Calu3 (cell line): ENCODE measurements around the gene PCBD1. TPM values are rescaled to one million over a fixed set of nuclear protein-coding genes. Genes with fewer than 3 reads are reported as not detected.
A peak's percentile ranks its signal among the peaks of the same experiment; 100 is the strongest.
"Not testable (repeated sequence)": the region's sequence is repeated elsewhere in the genome, so short reads cannot be mapped to it uniquely, and the experiment has no call there.

Experiments used
- BruUV-seq: library from RNA; stranded (reverse); fragments of 400-500 nt; replicated peaks from 2 replicates; lab custom pipeline; 2021; lab: Mats Ljungman, UMichigan
- CTCF ChIA-PET: fragments of 300-600 bp; sonication (Branson Sonifier 250); formaldehyde crosslinking; loops from one replicate; lab custom pipeline; 2022; ENCODE audit warnings: antibody characterized with exemption; lab: Charles Lee
- DNase-seq: peaks from one replicate; pipeline ENCODE4 v3.0.0; 2022
- H3K27ac Mint-ChIP-seq: one replicate; pipeline ENCODE4 v1.8.0; 2022; ENCODE audit warnings: mixed read lengths; ENCODE audit not compliant: unreplicated experiment
- H3K27me3 Mint-ChIP-seq: one replicate; pipeline ENCODE4 v1.8.0; 2022; ENCODE audit warnings: mixed read lengths; ENCODE audit not compliant: unreplicated experiment
- H3K36me3 Mint-ChIP-seq: one replicate; pipeline ENCODE4 v1.8.0; 2022; ENCODE audit warnings: mild to moderate bottlenecking, moderate library complexity, mixed read lengths; ENCODE audit not compliant: insufficient read depth, unreplicated experiment
- H3K4me1 Mint-ChIP-seq: one replicate; pipeline ENCODE4 v1.8.0; 2022; ENCODE audit warnings: mild to moderate bottlenecking, low read depth, mixed read lengths; ENCODE audit not compliant: unreplicated experiment
- H3K4me3 Mint-ChIP-seq: one replicate; pipeline ENCODE4 v1.8.0; 2022; ENCODE audit warnings: mild to moderate bottlenecking, low read depth, moderate library complexity, mixed read lengths; ENCODE audit not compliant: unreplicated experiment
- H3K9me3 Mint-ChIP-seq: one replicate; pipeline ENCODE4 v1.8.0; 2022; ENCODE audit warnings: low read depth, mixed read lengths; ENCODE audit not compliant: unreplicated experiment
- CTCF ChIP-seq: fragments of 200-600 bp; IDR thresholded peaks from one replicate; pipeline ENCODE4 v1.8.0; 2022; ENCODE audit warnings: antibody characterized with exemption; ENCODE audit not compliant: unreplicated experiment
- intact Hi-C: fragments of 100-400 bp; cut with micrococcal nuclease; formaldehyde crosslinking; loops from one replicate; pipeline ENCODE4 v1.10.0; 2022; ENCODE audit not compliant: unreplicated experiment
- total RNA-seq: library from RNA; stranded (reverse); gene quantifications from 2 replicates; pipeline ENCODE4 v1.2.3, GENCODE V29; 2022

Gene PCBD1
- total RNA-seq, 1 experiment from 2014 or later: 193 TPM

- TF ChIP-seq CTCF: no peak
- peak; percentile 81 for DNase-seq
- no TSS peak for BruUV-seq
- intact Hi-C loops: no loop called here
- Mint-ChIP-seq H3K9me3 (no peaks in the 10 kb centered on the region), H3K4me1 (no peaks in the 10 kb centered on the region), H3K36me3 (no peaks in the 10 kb centered on the region), H3K27ac (no peak overlapping the region), H3K27me3 (peaks cover 93% of the 10 kb centered on the region), H3K4me3 (no peak overlapping the region)
- CTCF ChIA-PET: interaction anchor here (0.6 to 1.0 kb wide), 4 partner anchors 11 to 329 kb away, joined by 3 to 4 read pairs (median 3); no protein-coding TSS in a partner anchor
Observed at GRCh38 chr10:70920519-70920918, 32.2 kb upstream of the PCBD1 start.

- intact Hi-C loops, H3K4me1 Mint-ChIP-seq, BruUV-seq, H3K4me3 Mint-ChIP-seq, H3K27ac Mint-ChIP-seq, DNase-seq, H3K9me3 Mint-ChIP-seq, H3K36me3 Mint-ChIP-seq: not testable (repeated sequence)
- CTCF ChIA-PET: interaction anchor here (0.6 to 1.0 kb wide), 3 partner anchors 11 to 107 kb away, joined by 3 to 4 read pairs (median 3); no protein-coding TSS in a partner anchor
- H3K27me3 Mint-ChIP-seq: peaks cover 93% of the 10 kb centered on the region
Observed at GRCh38 chr10:70919906-70920305, 31.5 kb upstream of the PCBD1 start.

DNA sequence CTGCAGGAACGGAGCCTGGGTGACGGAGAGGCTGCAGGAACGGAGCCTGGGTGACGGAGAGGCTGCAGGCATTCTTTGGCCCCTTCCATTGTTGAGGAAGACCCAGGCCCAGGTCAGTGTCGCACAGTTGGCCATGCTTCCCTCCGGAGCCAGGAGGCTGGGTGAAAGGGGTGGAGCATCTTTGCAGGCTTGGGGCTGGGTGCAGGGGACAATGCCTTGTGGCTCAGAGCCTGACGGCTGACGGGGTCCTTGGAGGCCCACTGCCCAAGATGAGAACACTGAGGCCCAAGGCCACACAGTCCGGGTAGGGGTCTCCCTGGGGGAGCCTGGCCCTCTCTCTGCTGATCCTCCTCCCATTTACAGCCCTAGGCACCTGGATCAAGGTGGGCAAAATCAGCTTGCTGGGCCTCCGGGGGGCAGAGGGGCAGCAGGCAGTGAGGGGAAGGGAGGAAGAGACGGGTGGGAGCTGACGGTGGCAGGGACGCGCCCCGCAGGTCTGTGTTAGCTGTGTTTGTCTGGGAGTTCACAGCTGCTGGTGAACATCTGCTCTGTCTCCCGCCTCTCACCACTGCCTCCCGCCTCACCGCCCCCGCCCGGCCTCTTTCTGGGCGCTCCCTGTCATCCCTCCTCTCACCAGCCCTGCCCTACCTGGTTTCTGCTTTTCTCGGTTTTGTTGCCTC lies 30.6 kb upstream of the PCBD1 start:
- no peak for DNase-seq
- no peak for TF ChIP-seq CTCF
- Mint-ChIP-seq H3K36me3 (no peaks in the 10 kb centered on the region), H3K4me3 (no peak overlapping the region), H3K27ac (no peak overlapping the region), H3K9me3 (no peaks in the 10 kb centered on the region), H3K4me1 (no peaks in the 10 kb centered on the region), H3K27me3 (peaks cover 93% of the 10 kb centered on the region)
- CTCF ChIA-PET: no interaction called here
- BruUV-seq: no TSS peak
- intact Hi-C loops: no loop called here

DNA sequence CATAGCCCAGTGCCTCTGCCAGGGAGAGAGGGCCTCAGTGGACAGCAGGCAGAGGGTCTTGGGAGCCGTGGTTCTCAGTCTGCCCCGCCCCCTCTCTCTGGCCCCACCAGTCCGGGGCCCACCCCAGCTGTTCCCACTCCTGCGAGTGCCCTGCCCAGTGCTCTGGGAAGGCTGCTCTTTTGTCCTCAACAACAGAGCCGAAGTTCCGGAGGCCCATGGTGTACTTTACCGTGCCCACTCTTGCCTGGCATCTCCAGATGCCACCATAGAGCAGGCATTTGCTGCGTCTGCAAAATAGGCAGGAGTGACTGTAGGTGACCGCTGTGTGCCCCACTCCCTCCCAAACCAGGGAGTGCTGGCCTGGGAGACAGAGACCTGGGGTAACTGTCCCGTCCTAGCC lies 29.3 kb upstream of the PCBD1 start:
- intact Hi-C loops: no loop called here
- Mint-ChIP-seq H3K4me3 (no peak overlapping the region), H3K36me3 (no peaks in the 10 kb centered on the region), H3K4me1 (no peaks in the 10 kb centered on the region), H3K27me3 (peaks cover 98% of the 10 kb centered on the region), H3K9me3 (no peaks in the 10 kb centered on the region), H3K27ac (no peak overlapping the region)
- no peak for DNase-seq
- BruUV-seq: no TSS peak
- no peak for TF ChIP-seq CTCF
- CTCF ChIA-PET: no interaction called here

GRCh38 chr10:70917226-70917625 lies 28.9 kb upstream of the PCBD1 start:
- CTCF ChIA-PET: no interaction called here
- intact Hi-C loops: no loop called here
- DNase-seq: no peak
- H3K27me3 Mint-ChIP-seq: peaks cover 100% of the 10 kb centered on the region
- no peak overlapping the region for H3K4me3 Mint-ChIP-seq
- no peaks in the 10 kb centered on the region for H3K36me3 Mint-ChIP-seq
- no peaks in the 10 kb centered on the region for H3K9me3 Mint-ChIP-seq
- no peak for TF ChIP-seq CTCF
- H3K27ac Mint-ChIP-seq: no peak overlapping the region
- BruUV-seq: no TSS peak
- H3K4me1 Mint-ChIP-seq: no peaks in the 10 kb centered on the region
